HuH-7.5 (cell line): Measurements from ENCODE around the gene YY2.

Experiments
- DNase-seq: peaks from one replicate; pipeline ENCODE4 v3.0.0; 2011; ENCODE audit warnings: low spot score

The YY2 gene

GRCh38 chrX:21875013-21875412 is 19.2 kb downstream of the YY2 start:
- no peak for DNase-seq

GRCh38 chrX:21881881-21882574 is 26.2 kb downstream of the YY2 start:
- DNase-seq, result no peak

- no peak for DNase-seq
Measured at GRCh38 chrX:21883258-21883657, 27.5 kb downstream of the YY2 start.

GRCh38 chrX:21885568-21885967 is 29.8 kb downstream of the YY2 start:
- no peak for DNase-seq

- no peak for DNase-seq
Measured at GRCh38 chrX:21905313-21905712, 49.5 kb downstream of the YY2 start.

- no peak for DNase-seq
Measured at GRCh38 chrX:21905953-21906352, 50.2 kb downstream of the YY2 start.

- DNase-seq, result no peak
Measured at GRCh38 chrX:21907260-21907659, 51.5 kb downstream of the YY2 start.
